Measurements from ENCODE around the gene BICRA. TPM values are rescaled to one million over a fixed set of nuclear protein-coding genes. Genes with fewer than 3 reads are reported as not detected.
A peak's percentile ranks its signal among the peaks of the same experiment; 100 is the strongest.

Gene BICRA
- total RNA-seq, 3 donors from 2014 or later, result 11.8 to 16.3 (median 11.9) TPM

DNA sequence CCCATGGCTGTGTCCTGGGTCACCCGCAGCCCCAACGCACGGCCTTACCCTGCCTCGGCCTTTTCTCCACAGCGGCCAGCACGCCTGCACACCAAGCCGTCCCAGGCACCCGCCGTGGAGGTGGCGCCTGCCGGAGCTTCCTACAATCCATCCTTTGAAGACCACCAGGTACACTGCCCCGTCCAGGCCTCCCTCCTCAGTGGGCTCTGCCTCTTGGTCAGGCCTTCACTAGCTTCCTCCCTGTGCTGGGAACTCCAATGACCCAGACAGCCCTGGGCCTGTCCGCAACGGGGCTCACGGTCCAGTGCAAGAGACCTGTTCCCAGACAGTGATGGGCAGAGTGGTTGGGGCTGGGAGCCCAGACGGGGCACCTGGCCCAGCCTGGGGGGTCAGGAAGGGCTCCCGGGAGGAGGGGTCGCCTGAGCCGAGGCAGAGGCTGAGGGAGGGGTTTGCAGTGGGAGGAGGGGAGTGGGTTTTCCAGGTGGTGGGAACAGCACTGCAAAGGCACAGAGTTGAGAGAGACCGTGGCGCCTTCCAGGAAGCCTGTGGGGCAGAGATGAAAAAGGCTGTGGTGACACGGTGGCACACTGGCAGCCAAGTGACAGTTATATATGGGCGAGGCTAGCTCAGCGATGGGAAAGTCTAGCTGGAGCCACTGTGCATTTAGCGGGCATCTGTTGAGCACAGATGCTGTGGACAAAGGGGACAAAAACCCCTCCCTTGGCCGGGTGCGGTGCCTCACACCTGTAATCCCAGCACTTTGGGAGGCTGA lies 143.7 kb downstream of the BICRA start:
- Mint-ChIP-seq H3K36me3 (ENCODE audit: insufficient read depth) (peaks cover 48% of the 10 kb centered on the region), H3K4me1 (ENCODE audit: low read depth) (peaks cover 19% of the 10 kb centered on the region), H3K27me3 (ENCODE audit: low read depth) (no peaks in the 10 kb centered on the region), H3K9me3 (no peaks in the 10 kb centered on the region), H3K4me3 (no peak overlapping the region)
- DNase-seq, result no peak
- ATAC-seq, result peak in 1 of 2 donors; percentile 5

Other genes starting within 250 kb of the BICRA start
- gene MEIS3, start 189.6 kb upstream of the BICRA start, total RNA-seq, result under 1 TPM in 1 of 3 donors, not detected in 2; 0.16 TPM
- under 1 TPM in 1 of 3 donors, not detected in 2; 0.05 TPM for gene SLC8A2, start 137.2 kb upstream of the BICRA start, total RNA-seq
- 10 to 100 TPM; 12.3 to 17.4 (median 14.9) TPM for gene KPTN, start 124.9 kb upstream of the BICRA start, total RNA-seq
- gene NAPA, start 94.1 kb upstream of the BICRA start, total RNA-seq, result 100 to 1,000 TPM in 2 of 3 donors, 10 to 100 TPM in 1; 94.5 to 106 (median 106) TPM
- gene ZNF541, start 36.0 kb upstream of the BICRA start, total RNA-seq, result under 1 TPM; 0.11 to 0.22 (median 0.13) TPM
- under 1 TPM; 0.26 to 0.66 (median 0.43) TPM for gene EHD2, start 104.3 kb downstream of the BICRA start, total RNA-seq
- gene NOP53, start 136.4 kb downstream of the BICRA start, total RNA-seq, result 100 to 1,000 TPM; 260 to 295 (median 277) TPM
- gene SELENOW, start 169.6 kb downstream of the BICRA start, total RNA-seq, result 10 to 100 TPM; 57.7 to 68.0 (median 62.5) TPM
- gene TPRX1, start 195.4 kb downstream of the BICRA start, total RNA-seq, result not detected
- not detected for gene CRX, start 212.8 kb downstream of the BICRA start, total RNA-seq

All from activated T-cell treated with anti-CD3 and anti-CD28 coated beads, Interleukin-2, amount 50 U/mL, for 4 hours (primary cell).